IPS-18c (cell line): ENCODE results near the gene MRPL53.
"Not testable (repeated sequence)": the region's sequence is repeated elsewhere in the genome, so short reads cannot be mapped to it uniquely, and the experiment has no call there.

ENCODE experiments used
- H3K4me3 ChIP-seq: 2 replicates; pipeline ENCODE4 v1.7.0; 2013; ENCODE audit warnings: low read depth, mild to moderate bottlenecking, low read length, moderate library complexity; ENCODE audit not compliant: insufficient read depth
- H3K9me3 ChIP-seq: one replicate; pipeline ENCODE4 v1.6.1; 2013; ENCODE audit warnings: mild to moderate bottlenecking, low read length, moderate library complexity; ENCODE audit not compliant: control insufficient read depth, insufficient read depth

MRPL53 gene

GRCh38 chr2:74461187-74462053 is 11.1 kb downstream of the MRPL53 start:
- Histone ChIP-seq H3K4me3 (no peak overlapping the region), H3K9me3 (no peaks in the 10 kb centered on the region)

DNA sequence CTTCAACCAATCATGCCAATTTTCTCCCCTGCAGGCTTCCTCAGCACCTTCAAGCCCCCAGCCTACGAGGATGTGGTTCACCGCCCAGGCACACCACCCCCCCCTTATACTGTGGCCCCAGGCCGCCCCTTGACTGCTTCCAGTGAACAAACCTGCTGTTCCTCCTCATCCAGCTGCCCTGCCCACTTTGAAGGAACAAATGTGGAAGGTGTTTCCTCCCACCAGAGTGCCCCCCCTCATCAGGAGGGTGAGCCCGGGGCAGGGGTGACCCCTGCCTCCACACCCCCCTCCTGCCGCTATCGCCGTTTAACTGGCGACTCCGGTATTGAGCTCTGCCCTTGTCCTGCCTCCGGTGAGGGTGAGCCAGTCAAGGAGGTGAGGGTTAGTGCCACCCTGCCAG is 12.3 kb downstream of the MRPL53 start:
- not testable (repeated sequence) for H3K9me3 ChIP-seq, H3K4me3 ChIP-seq

GRCh38 chr2:74459503-74460118 is 12.9 kb downstream of the MRPL53 start:
- H3K4me3 ChIP-seq = peak overlapping the region; percentile 9; the same call in 1 of the 2 replicates
- H3K9me3 ChIP-seq = not testable (repeated sequence)

GRCh38 chr2:74458938-74459363 is 13.5 kb downstream of the MRPL53 start:
- no peaks in the 10 kb centered on the region for H3K9me3 ChIP-seq
- peak overlapping the region; percentile 78 for H3K4me3 ChIP-seq

GRCh38 chr2:74458132-74458937 is 14.1 kb downstream of the MRPL53 start, which contains the start of gene WBP1:
Gene WBP1, plus strand, starts transcription at chr2:74458438. Its CDS starts 165 bp downstream, at chr2:74458603.
- Histone ChIP-seq H3K4me3 (peak within 1 kb of the TSS; percentile 96), H3K9me3 (no peaks in the 10 kb centered on the region)

- H3K4me3 ChIP-seq = peak overlapping the region; percentile 96
- H3K9me3 ChIP-seq = no peaks in the 10 kb centered on the region
Observed at GRCh38 chr2:74457549-74458131, 14.8 kb downstream of the MRPL53 start.

- Histone ChIP-seq H3K9me3 (no peaks in the 10 kb centered on the region), H3K4me3 (peak overlapping the region; percentile 96; the same call in 1 of the 2 replicates)
Observed at GRCh38 chr2:74457129-74457548, 15.3 kb downstream of the MRPL53 start.

GRCh38 chr2:74454654-74455511 is 17.6 kb downstream of the MRPL53 start, which contains the start of gene INO80B:
Gene INO80B, plus strand, starts transcription at chr2:74455087. Its CDS starts 30 bp downstream, at chr2:74455117.
- no peaks in the 10 kb centered on the region for H3K9me3 ChIP-seq
- H3K4me3 ChIP-seq = peak within 1 kb of the TSS; percentile 89

- Histone ChIP-seq H3K4me3 (no peak overlapping the region), H3K9me3 (no peaks in the 10 kb centered on the region)
Observed at GRCh38 chr2:74450570-74451190, 21.8 kb downstream of the MRPL53 start.

- Histone ChIP-seq H3K4me3 (no peak overlapping the region), H3K9me3 (no peaks in the 10 kb centered on the region)
Observed at GRCh38 chr2:74448771-74449170, 23.7 kb downstream of the MRPL53 start.

DNA sequence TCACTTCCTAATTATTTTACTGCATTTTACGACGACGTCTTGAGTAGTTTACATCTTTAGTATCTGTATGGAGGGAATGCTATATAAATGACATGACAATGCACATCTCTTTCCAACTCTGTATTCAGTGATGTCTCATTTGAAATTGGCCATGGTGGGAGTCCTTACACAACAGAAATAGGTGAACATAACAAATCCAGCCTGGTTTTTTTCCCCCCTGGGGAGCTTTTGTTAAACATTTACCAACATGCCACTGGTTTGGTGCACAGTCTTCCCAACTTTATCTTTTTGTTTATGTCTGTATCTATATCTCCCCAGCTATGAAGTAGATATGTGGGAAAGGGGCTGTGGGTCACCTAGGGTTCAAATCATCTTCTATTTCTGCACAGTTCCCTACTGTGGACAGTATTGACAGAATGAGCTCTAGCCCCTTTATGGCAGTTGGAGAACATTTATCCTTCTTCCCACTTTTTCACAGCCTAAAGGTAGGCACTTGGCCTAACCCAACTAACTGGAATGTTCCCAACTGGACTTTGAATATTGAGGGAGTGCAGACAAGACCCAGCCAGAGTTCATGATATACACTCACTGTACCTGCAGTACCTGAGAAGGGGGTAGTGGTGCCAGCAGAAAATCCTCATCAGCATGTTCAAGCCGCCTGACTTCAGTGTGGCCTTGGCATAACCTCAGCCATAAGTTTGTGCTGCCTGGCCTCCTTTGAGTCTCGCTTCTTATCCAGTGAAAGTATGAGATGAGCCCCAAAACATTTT is 25.1 kb downstream of the MRPL53 start:
- Histone ChIP-seq H3K4me3 (no peak overlapping the region), H3K9me3 (no peaks in the 10 kb centered on the region)

GRCh38 chr2:74444498-74445318 is 27.8 kb downstream of the MRPL53 start:
- H3K9me3 ChIP-seq = no peaks in the 10 kb centered on the region
- H3K4me3 ChIP-seq = no peak overlapping the region

DNA sequence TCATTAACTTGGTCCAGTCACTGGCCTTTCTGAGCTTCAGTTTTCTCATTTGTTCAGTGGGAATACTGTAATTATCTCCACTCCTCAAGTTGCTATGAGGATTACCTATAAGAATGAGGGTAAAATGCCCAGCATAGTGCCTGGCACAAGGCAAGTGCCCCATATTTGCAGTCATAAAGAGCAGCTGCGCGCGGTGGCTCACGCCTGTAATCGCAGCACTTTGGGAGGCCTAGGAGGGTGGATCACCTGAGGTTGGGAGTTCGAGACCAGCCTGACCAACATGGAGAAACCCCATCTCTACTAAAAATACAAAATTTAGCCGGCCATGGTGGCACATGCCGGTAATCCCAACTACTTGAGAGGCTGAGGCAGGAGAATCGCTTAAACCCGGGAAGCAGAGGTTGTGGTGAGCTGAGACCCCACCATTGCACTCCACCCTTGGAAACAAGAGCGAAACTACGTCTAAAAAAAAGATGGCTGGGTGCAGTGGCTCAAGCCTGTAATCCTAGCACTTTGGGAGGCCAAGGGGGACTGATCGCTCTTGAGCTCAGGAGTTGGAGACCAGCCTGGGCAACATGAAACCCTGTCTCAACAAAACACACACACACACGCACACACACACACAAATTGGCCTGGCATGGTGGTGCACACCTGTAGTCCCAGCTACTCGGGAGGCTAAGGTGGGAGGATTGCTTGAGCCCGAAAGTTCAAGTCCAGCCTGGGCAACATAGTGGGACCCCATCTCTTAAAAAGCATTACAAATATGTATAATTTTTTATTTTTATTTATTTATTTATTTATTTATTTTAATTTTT is 29.8 kb downstream of the MRPL53 start:
- H3K4me3 ChIP-seq = peak overlapping the region; percentile 92
- not testable (repeated sequence) for H3K9me3 ChIP-seq
